Lower leg skin (tissue), 3 donors: ENCODE measurements around the gene PF4V1.

ENCODE experiments used
- CTCF ChIP-seq, 3 donors: fragments of 450-650 bp; IDR thresholded peaks; one replicate each; pipeline ENCODE4 v1.5.1; 2016; ENCODE audit warnings: antibody characterized with exemption in 3 of 3, mild to moderate bottlenecking in 3 of 3, moderate library complexity in 2 of 3
- POLR2A ChIP-seq, 2 donors: fragments of 450-650 bp; IDR thresholded peaks; one replicate each; pipeline ENCODE4 v1.6.1; 2016 to 2017; ENCODE audit warnings: antibody characterized with exemption in 2 of 2, mild to moderate bottlenecking in 1 of 2, moderate library complexity in 1 of 2

- TF ChIP-seq CTCF (IDR thresholded peaks at IDR 0.05) (no peak), POLR2A (IDR thresholded peaks at IDR 0.05) (no peak)
Measured at GRCh38 chr4:73856518-73856917, 3.4 kb downstream of the PF4V1 start.
